Panc1 (cell line): ENCODE results near the gene FA2H.

ENCODE experiments used
- POLR2AphosphoS5 ChIP-seq: IDR thresholded peaks from 2 replicates; pipeline ENCODE4 v1.6.1; 2012; ENCODE audit warnings: mild to moderate bottlenecking, low read depth, low read length, moderate library complexity
- TF ChIP-seq, protein P1 (sequence below): fragments of 450-650 bp; IDR thresholded peaks from 2 replicates; pipeline ENCODE4 v1.5.1; 2017; ENCODE audit warnings: mild to moderate bottlenecking
- TF ChIP-seq, protein P2 (sequence below), 2 experiments: IDR thresholded peaks; 2 replicates each; pipeline ENCODE4 v1.6.1; 2011 to 2012; ENCODE audit warnings: low read depth in 2 of 2, control low read depth in 1 of 2, low read length in 1 of 2, mild to moderate bottlenecking in 1 of 2, moderate library complexity in 1 of 2; ENCODE audit not compliant: insufficient read depth in 1 of 2

DNA sequence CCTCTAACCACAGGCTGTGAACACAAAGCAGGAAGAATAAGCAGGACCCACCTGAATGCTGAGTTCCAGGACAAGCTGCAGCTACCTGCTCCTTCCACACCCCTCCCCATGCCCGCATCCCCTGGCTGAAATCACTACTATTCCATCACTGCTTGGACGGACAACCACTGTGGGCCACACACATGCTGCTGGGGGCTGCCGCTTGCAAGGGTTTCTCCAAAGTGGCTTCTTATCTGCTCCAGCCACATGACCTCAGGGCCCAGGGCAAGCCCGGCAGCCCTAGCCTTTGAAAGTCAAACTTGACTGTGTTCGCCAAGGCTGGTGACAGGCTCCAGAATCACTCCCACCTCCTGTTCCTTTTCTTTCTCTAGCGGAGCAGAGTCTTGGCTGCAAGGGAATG, 18.4 kb downstream of the FA2H start:
- TF ChIP-seq, protein P1, sequence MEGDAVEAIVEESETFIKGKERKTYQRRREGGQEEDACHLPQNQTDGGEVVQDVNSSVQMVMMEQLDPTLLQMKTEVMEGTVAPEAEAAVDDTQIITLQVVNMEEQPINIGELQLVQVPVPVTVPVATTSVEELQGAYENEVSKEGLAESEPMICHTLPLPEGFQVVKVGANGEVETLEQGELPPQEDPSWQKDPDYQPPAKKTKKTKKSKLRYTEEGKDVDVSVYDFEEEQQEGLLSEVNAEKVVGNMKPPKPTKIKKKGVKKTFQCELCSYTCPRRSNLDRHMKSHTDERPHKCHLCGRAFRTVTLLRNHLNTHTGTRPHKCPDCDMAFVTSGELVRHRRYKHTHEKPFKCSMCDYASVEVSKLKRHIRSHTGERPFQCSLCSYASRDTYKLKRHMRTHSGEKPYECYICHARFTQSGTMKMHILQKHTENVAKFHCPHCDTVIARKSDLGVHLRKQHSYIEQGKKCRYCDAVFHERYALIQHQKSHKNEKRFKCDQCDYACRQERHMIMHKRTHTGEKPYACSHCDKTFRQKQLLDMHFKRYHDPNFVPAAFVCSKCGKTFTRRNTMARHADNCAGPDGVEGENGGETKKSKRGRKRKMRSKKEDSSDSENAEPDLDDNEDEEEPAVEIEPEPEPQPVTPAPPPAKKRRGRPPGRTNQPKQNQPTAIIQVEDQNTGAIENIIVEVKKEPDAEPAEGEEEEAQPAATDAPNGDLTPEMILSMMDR, result no peak
- TF ChIP-seq POLR2AphosphoS5, result no peak
- TF ChIP-seq, protein P2, sequence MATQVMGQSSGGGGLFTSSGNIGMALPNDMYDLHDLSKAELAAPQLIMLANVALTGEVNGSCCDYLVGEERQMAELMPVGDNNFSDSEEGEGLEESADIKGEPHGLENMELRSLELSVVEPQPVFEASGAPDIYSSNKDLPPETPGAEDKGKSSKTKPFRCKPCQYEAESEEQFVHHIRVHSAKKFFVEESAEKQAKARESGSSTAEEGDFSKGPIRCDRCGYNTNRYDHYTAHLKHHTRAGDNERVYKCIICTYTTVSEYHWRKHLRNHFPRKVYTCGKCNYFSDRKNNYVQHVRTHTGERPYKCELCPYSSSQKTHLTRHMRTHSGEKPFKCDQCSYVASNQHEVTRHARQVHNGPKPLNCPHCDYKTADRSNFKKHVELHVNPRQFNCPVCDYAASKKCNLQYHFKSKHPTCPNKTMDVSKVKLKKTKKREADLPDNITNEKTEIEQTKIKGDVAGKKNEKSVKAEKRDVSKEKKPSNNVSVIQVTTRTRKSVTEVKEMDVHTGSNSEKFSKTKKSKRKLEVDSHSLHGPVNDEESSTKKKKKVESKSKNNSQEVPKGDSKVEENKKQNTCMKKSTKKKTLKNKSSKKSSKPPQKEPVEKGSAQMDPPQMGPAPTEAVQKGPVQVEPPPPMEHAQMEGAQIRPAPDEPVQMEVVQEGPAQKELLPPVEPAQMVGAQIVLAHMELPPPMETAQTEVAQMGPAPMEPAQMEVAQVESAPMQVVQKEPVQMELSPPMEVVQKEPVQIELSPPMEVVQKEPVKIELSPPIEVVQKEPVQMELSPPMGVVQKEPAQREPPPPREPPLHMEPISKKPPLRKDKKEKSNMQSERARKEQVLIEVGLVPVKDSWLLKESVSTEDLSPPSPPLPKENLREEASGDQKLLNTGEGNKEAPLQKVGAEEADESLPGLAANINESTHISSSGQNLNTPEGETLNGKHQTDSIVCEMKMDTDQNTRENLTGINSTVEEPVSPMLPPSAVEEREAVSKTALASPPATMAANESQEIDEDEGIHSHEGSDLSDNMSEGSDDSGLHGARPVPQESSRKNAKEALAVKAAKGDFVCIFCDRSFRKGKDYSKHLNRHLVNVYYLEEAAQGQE (IDR thresholded peaks at IDR 0.05; ENCODE audit: insufficient read depth in 1 of 2, low read depth in 2 of 2, low read length in 1 of 2), result no peak
